Middle frontal gyrus (tissue), 1 donor: Measurements from ENCODE around the gene MEIS1.
"Not testable (repeated sequence)": the region's sequence is repeated elsewhere in the genome, so short reads cannot be mapped to it uniquely, and the experiment has no call there.

Experiments used
- DNase-seq: peaks from one replicate; pipeline ENCODE4 v3.0.0-alpha.2; 2015; ENCODE audit warnings: low spot score; ENCODE audit errors: extremely low spot score

Gene MEIS1

DNA sequence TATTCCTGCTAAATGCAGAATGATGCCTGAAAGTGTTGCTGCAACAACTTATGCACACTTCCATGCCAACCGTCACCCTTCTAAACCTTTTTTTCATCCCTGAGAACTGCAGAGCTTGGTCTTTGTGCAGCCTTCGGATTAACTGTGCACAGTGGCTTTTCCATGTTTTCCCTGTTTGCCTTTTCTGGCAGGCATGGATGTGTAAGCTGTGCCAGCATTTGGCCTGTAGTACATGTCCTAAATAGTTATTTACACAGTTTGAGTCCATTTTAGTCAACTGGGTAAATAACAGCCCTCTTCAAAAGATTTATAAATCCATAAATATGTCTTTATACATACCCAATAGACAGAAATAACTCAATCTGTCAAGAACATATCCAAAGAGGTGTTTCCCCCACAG, 31.5 kb downstream of the MEIS1 start:
- no peak for DNase-seq

DNA sequence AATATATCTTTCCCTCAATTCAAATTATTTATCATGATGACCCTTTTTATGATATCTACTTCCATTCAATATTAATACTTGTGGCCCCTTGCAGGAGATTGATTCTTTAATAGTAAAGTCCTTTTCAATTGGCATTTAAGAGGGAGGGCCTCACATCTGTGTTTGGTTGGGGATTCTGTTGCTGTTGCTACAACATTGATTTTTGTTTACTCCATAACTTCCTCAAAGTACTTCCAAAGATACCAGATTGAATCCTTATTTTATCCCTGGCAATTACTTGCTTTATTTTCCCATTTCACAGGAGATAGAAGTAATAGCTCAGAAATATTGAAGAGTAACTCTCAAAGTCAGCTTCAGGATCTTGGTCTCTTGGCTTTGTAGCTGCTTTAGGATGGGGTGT, 32.8 kb downstream of the MEIS1 start:
- DNase-seq, result no peak

DNA sequence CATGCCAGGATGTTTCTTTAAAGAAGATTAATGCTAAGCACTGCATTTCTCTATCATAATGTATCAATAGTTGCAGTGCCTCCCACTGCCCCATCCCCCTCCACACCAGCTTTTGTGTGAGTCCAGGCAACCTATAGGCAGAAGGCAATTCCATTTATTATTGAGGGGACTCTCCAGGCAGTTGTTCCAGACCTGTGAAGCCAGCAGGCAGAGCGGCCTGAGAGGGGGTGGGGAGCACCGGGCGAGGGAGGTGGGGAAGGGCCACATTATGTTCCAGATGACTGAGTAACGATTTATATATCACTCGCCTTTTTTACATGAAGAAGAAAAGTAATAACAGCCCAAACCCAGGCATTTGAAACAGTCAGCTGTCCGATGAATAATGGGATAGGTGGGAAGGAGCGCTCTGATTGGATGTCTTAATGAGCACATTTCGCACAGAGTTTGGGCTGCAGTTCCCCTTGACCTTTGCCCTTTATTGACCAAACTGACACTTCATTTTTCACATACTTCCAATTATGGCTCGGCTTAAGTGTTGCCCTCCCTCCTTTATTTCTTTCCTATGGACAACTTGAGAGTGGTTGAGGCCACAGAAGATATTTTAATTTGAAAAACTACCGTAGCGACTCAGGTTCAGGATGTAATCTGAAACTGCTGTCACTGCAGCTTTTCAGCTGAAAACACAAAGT, 34.4 kb downstream of the MEIS1 start:
- no peak for DNase-seq

DNA sequence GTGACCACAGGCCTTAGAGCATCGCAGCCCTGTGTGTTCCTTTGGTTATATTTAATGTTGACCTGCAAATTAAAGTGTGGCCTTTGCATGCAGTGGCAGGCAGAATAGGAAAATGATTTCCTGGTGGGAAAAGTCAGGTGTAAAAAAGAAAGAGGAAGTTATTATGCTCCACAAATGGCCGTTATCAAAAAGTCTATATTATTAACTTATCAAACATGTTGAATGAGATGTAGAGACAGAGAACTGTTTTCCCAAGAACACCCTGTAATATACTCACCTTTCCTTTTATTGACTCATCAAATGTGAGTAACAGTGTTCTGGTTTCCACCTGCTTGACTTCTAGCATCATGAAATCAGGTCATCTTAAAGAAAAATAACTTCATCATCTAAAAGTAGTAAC, 35.3 kb downstream of the MEIS1 start:
- DNase-seq, result no peak

DNA sequence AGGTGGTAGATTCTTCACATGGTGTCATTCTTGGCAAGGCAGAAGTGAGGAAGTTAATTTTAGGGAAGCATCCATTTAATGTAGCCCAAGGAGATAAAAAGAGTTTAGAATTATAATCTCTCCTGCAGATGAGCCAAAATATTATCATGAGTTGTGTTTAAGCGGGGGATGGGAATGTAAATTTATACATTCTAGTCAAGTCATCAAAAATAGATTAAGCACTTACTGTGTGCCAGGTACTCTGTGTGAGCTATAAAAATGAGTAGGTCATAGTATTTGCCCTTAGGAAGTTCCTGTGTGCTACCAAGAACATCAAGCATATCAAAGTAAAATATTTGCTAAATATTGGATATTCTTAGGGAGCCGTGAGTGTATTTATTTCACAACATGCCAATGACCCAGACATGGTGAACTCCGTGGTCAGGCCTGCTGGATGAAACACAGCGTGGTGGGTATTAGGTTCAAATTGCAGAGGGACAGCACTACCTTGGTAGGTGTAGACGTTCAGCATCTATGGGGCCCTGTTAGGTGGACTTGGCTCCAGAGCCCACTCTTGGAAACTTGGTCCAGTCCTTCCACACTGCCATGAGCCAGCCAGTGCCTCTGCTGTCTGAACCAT, 37.4 kb downstream of the MEIS1 start:
- no peak for DNase-seq

DNA sequence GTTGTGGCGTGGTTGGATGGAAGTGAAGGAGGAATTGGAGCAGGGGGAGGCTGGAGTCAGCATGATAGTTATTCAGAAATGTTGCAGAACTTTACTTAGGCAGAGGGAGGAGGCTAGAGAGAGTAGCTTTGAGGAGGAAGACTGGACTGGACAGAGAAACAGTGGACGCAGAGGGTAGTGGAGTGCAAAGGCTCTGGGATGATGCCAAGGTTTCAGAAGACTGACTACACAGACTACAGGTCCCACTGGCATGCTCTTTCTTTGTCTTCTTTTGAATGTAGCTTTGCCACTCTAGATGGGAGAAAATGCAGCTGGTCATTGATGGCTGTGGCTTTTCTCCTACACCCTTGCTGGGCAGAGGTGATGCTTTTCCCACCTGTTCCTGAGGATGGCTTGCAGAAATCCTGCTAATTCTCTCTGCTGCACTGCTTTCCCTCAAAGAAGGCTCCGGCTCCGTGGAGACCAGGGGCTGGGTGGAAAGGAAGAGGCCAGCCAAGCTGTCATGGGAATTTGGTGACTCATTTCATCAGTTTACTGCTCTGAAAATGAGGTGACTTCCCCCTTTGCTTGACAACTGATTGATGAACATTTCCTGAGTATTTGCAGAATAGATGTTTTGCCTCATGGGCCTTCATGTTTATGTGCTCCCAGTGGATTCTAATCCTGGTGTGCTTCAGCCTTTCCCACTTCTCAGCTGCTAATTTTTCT, 42.4 kb downstream of the MEIS1 start:
- DNase-seq, result no peak

DNA sequence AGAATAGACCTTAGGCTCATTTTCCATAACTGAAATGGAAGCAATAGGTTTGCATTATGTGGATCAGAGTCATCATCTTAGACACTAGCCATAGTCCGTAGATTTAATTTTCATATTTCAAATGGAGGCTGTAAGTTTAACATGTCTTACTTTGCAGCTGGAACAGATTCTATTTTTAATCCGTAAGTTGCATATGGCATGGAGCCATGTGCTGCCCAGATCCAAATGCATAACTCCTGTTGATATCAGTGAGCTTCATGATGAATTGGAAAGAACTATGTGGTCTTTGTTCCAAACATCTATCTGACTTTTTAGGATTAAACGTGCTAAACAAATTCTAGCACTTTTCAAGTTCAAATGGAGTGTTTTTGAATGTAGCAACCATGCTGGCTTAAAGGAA, 43.4 kb downstream of the MEIS1 start:
- DNase-seq, result no peak

DNA sequence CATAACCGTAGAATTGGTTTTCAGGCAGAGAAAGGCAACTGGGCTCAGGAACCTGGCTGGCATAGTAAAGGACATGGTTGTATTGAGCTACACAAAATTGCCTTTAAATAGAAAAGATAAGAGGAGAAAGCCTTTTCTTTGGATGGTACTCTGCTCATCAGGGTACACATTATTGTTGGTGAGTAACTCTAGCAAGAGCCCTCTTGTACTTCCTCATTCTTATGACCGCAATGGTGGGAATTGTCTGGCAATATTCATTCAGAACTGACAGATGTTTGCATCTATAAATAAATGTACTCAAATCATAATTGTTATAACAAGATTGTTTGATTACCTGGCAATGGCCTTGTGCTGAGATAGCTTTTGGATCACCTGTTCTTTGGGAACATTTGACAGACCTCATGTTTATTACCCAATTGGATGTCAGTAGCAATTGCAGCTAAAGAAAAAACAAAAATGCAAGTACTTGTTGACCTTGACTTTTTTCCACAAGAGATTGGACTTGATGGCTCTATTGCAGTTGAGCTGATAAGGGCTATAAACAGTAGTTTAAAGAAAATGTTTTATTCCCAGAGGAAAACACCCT, 43.9 kb downstream of the MEIS1 start:
- DNase-seq, result no peak

DNA sequence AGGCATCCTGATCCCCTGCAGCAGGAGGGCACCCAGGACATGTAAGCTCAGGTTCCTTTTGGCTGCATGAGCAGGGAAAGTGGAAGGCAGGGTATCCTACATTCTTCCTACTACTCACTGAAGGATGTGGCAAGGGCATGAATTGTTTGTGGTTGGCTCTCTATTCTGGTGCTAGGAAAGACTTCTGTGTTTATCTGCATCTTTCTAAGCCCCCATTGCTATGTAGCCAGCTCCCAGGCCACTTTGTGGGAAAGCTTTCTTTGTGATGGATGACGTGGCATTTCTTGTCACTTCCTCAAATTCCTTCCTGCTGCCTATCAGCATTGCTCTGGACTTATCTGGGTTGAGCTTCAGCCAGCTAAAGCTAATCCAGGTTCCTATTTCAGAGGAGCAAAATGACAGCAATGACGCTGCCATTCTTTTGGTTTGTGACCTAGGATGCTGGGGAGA, 46.2 kb downstream of the MEIS1 start:
- DNase-seq, result no peak

DNA sequence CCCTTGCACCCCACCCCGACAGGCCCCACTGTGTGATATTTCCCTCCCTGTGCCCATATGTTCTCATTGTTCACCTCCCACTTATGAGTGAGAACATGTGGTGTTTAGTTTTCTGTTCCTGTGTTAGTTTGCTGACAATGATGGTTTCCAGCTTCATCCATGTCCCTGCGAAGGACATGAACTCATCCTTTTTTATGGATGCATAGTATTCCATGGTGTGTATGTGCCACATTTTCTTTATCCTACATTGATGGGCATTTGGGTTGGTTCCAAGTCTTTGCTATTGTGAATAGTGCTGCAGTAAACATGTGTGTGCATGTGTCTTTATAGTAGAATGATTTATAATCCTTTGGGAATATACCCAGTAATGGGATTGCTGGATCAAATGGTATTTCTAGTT, 50.3 kb downstream of the MEIS1 start:
- not testable (repeated sequence) for DNase-seq

DNA sequence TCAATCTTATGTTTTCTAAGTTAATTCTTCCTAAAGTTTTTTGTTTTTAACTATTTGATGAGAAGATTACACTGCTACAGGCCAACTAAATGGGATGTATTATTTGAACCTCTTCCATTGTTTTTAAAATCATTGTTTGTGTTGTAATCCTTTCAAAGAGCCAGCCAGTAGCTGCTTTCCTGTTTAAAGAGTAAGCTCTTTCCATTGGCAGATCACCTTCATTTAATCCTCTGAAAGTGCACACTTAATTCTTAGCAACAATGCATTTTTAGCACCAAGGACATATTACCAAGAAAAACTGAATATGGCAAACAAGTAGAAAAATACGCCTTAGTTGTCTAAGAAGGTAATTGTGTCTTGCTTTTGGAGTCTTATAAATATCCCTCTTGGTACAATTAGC, 54.0 kb downstream of the MEIS1 start:
- DNase-seq, result no peak

DNA sequence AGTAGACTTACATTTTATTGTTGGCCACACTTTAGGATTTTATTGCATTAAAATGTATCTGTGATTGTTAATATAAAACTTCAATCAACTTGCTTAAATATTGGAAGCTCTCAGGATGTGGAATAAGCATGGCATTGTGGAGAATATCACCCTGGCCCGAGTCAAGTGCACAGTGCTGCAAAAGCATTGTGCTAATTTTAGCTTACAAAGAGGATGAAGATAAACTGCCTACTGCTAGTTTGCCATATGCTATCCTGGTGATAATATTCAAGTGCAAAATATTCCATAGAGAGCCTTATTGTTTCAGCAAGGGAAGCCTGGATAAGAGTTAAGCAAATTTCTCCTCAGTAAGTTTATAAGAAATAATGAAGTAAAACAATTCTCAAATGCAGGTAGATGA, 54.5 kb downstream of the MEIS1 start:
- DNase-seq, result no peak

DNA sequence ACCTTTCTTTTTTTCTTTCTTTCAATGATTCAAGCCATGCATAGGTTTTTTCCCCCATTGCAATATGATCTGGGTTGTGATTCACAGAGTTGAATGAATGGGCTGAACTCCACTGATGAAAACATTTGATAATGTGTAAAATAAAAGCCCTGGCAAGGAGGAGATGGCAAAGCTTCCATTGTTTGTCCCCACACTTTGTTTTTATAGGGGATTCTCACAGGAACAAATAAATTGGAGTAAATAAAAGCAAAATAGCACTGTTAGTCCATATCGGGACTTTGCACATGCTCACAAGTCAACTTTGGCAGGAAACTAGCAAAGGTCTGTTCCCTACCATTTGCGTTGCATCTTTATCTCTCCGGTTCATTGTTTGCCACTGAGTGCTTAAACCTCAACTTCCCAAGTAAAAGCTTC, 55.7 kb downstream of the MEIS1 start:
- DNase-seq, result no peak

DNA sequence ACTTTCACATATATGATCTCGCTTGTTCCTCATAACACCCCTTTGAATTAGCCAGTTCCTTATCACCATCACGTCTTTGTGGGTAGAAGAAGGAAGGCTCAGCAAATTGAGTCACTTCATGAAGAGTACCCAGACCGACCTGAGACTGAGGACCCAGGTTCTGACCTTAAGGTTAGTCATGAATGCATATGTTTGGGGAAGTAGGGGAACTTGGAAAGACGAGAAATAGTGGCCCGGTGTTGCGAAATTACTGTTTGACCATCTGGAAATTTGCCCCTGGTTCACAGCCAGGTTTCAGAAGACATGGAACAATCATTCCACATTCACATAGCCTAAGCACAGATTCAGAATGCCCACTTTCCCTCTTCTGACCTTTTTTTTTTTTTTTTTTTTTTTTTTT, 59.8 kb downstream of the MEIS1 start:
- no peak for DNase-seq

DNA sequence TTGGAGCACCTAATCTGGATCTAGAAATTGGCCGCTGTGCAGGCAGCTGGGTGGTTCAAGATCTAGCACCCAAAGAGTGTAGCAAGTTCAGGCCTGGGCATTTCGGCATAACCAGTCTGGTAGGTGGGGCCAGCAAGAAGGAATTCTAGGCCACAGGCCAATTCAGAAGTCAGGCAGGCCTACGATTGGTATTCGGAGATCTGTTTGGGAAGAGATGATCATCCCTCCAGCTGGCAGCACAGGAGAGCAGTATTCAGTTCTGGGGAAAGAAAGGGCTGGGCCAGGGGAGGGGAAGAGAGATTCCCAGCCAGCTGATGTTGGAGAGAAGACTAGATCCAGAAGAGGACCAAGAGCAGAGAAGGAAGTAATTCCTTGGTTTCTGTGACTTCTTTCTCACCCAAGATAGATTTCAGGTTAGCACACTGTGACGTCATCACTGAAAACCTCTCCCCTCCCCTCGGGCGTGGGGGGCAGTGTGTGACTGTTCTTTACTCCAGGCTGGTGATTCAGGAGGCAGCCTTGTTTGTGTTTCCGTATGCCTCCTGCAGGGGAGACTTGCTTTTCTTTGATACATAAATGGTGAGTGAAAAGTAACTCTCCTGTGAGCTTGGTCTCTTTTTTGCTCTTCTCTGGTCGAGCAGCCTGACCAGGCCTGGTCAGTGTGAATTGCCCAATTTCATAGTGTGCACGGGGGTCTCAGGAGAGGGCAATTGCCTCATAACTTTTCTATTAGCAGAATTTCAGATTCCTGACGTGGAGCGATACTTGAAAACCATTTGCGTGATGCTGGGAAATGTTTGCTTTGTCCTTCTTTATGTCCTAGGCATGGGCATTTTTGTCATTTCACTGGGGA, 61.1 kb downstream of the MEIS1 start:
- no peak for DNase-seq

DNA sequence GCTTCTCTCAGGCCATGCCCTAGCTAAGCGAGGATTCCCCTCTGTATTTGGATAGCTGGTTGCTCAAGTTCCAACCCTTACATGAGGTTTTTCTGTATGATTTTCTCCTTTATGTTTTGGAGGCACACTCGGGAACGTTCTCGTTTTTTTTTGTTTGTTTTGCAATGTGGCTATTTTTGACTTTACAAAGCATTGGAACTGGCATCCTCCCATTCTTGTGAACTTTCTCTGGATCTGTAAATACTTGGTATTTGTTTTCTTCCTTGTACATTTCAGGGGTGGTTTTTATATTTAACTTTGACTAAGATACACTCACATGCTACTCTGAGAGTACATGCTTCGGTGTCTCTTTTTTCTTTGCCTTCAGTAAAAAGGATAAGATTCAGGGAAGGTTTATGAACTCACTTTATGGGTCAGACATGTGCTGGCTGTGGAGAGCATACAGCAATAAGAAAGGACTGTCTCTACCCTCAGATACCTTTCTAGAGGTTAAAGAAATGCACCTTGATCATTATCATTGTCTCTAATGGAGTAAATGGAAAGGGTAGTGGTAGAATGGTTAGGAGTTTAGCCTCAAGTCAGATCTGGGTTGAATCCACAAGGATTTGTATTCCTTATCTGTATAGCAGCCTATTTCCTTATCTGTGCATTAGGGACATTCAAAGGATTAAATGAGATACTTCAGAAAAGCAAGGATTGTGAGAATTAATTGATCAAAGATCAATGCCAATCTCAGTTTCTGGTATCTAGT, 61.9 kb downstream of the MEIS1 start:
- no peak for DNase-seq

DNA sequence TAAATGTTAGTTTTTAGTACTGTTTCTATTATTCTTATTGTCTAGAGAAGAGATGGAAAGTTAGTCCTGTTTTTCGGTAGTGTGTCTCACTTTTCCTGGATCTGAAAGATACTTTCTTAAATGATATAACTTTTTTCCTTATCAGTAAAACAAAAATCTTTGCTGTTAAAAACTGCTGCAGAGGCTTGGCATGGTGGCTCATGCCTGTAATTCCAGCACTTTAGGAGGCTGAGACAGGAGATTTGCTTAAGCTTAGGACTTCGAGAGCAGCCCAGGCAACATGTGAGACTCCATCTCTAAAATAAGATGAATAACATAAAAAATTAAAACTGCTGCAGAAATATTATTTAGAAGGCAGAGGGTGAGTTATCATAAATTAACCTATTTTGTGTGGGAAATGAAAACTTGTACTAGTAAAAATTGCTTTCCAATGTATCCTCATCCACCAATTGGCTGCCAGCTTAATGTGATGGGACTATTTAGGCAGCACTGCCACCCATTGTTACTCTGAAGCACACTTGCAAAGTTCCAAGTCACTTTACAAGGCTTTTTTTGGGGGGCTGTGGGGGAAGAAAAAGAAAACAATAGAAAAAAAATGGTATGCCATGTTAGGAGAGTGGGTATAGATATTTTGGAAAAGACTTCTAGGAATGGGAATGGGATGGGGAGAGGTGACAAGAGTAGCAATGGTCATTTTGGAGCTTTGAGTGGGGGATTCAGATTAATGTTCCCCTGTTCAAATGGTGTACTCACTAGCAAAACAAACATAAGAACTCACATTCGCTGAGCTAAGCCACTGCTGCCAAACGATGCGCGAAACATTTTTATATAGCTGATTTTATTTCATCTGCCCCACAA, 62.7 kb downstream of the MEIS1 start:
- DNase-seq, result no peak

DNA sequence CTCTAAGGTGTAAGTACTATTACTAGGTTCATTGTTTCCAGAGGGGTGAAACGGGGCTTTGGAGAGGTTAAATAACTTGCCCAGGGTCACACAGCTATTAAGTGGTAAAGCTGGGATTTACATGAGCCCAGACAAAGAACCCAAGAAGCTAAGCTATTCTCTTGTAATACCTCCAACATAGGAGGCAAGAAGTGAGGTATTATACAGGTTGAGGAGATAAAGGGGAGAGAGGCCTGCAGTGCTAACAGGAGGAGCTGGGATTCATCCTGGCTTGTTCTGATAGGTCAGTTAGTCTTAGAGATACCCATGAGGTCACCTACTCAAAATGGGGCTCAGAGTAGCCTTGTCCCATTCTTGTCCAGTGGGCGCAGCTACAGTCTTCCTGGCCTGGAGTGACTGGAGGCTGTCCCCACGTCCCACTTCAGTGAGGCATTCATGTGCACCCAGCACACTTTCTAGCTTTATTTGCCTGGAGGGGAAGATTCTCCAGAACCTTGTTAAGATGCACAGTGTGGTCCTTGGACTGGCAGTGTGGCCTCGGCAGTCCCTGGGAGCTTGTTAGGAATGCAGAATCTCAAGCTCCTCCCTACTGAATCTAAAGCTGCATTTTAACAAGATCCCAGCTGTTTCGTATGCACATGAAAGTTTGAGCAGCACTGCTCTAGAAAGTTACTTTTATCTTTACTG, 63.5 kb downstream of the MEIS1 start:
- DNase-seq, result no peak

DNA sequence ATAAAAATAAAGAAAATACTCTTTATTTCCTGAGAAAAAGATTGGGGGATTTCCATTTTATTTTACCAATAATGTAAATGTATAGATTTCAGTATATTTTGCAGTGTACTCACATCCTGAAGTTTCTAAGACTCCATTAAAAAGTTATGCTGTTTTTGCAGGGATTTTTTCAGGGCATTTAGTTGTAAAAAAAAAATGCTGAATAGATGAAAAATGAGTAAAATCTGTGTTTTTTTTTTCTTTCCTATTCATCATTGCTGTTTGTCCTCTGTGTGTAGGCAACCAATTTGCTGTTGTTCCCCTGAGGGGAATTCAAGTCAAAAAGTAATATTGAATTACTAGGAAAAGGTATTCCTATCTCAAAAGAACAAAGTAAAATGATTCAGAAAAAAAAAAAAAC, 66.3 kb downstream of the MEIS1 start:
- no peak for DNase-seq
